ENCODE data around the gene FDX2.

Gene FDX2

DNA sequence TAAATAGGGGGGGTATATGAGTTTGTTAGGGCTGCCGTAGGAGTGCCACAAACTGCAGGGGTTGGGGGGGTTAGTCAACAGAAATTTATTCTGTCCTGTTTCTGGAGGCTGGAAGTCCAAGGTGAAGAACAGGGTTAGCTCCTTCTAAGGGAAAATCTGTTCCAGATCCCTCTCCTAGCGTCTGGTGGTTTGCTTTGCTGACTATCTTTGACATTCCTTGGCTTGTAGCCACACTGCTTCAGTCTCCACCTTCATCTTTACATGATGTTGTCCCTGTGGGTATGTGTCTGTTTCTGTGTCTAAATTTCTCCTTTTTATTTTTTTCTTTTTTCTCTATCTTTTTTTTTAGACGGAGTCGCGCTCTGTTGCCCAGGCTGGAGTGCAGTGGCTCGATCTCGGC is 53.0 kb downstream of the FDX2 start:
- no peak overlapping the region for H3K4me3 ChIP-seq (ENCODE audit: control insufficient read depth, low read depth, low read length)
- TF ChIP-seq, protein P1, sequence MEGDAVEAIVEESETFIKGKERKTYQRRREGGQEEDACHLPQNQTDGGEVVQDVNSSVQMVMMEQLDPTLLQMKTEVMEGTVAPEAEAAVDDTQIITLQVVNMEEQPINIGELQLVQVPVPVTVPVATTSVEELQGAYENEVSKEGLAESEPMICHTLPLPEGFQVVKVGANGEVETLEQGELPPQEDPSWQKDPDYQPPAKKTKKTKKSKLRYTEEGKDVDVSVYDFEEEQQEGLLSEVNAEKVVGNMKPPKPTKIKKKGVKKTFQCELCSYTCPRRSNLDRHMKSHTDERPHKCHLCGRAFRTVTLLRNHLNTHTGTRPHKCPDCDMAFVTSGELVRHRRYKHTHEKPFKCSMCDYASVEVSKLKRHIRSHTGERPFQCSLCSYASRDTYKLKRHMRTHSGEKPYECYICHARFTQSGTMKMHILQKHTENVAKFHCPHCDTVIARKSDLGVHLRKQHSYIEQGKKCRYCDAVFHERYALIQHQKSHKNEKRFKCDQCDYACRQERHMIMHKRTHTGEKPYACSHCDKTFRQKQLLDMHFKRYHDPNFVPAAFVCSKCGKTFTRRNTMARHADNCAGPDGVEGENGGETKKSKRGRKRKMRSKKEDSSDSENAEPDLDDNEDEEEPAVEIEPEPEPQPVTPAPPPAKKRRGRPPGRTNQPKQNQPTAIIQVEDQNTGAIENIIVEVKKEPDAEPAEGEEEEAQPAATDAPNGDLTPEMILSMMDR (conservative IDR thresholded peaks at IDR 0.05; ENCODE audit: control insufficient read depth, insufficient read depth, low read depth, low read length): no peak
- DNase-seq (ENCODE audit: low read depth): peak; percentile 35

DNA sequence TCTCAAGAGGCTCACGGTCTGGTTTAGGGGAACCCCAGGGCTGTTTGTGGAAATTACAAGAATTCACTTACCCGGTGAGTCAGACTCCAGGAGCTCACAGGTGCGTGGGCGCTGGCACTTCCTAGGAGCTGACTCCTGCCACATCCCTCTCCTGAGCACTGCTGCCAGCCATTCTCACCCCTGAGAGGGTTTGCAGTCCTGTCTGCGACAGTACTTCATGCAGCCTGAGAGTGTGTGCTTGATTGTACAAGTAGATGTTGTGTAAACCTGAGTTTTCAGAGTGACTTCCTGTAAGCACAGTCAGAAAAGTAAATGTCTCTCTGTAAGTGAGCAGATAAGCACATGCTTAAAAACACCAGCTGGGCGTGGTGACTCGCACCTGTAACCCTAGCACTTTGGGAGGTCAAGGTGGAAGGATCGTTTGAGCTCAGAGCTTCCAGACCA is 55.7 kb downstream of the FDX2 start:
- H3K4me3 ChIP-seq (ENCODE audit: control insufficient read depth, low read depth, low read length): no peak overlapping the region
- no peak for DNase-seq (ENCODE audit: low read depth)
- TF ChIP-seq, protein P1 (conservative IDR thresholded peaks at IDR 0.05; ENCODE audit: control insufficient read depth, insufficient read depth, low read depth, low read length): no peak
